ENCODE results near the gene REPS2.

The REPS2 gene

DNA sequence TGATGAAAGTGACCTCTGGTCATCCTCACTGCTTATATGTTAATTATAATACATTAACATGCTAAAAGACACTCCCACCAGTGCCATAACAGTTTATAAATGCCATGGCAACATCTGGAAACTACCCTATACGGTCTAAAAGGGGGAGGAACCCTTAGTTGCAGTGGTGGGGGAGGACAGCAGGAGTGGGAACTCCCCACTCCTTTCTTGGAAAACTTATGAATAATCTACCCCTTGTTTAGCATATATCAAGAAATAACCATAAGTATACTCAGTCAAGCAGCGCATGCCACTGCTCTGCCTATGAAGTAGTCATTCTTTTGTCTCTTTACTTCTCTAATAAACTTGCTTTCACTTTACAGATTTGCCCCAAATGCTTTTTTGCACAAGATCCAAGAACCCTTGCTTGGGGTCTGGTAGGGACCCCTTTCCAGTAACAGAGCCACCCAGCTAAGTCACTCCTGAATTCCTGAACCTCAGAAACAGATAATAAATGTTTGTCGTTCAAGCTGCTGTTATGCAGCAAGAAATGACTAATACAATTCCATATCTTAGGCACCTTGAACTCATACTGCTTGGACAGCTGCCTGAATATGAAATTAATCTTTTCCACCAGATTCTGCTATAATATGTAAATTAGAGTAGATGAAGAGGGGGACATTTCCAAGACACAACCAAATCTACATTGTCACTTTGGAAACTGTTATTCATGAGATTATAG lies 14.4 kb upstream of the REPS2 start:
- no peak for TF ChIP-seq CTCF (conservative IDR thresholded peaks at IDR 0.05; ENCODE audit: low read depth, low read length)
- no peak overlapping the region for H3K4me3 ChIP-seq (ENCODE audit: low read depth, low read length)
- DNase-seq (ENCODE audit: low read depth), result no peak

GRCh38 chrX:16934185-16934584 lies 12.3 kb upstream of the REPS2 start:
- no peak overlapping the region for H3K4me3 ChIP-seq (ENCODE audit: low read depth, low read length)
- no peak for TF ChIP-seq CTCF (conservative IDR thresholded peaks at IDR 0.05; ENCODE audit: low read depth, low read length)
- no peak for DNase-seq (ENCODE audit: low read depth)

DNA sequence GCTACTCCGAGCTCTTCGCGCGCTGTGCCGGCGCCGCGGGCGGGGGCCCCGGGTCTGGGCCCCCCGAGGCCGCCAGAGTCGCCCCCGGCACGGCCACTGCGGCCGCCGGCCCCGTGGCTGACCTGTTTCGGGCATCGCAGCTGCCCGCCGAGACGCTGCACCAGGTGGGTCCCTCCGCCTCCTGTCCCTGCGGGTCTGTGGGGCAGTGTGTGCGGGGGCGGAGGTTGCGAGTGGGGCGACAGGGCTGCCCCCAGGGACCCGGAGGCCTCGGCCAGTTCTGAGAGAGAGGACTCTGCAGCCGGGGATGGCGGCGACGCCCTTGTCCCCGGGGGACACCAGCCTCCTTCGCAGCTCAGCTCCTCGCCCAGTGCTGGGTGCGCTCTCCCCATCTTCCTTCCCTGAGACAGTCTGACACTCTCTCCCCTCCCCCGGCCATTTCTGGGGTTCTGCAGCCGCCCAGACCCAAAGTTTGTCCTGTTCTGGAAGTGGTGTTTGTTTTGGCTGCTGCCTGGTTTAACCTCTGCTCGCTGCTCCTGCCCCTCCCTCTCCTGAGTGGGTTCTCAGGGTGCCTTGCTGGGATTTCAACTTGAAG lies 609 bp downstream of the REPS2 start:
- peak overlapping the region; percentile 59 for H3K4me3 ChIP-seq (ENCODE audit: low read depth, low read length)
- no peak for TF ChIP-seq CTCF (conservative IDR thresholded peaks at IDR 0.05; ENCODE audit: low read depth, low read length)
- DNase-seq (ENCODE audit: low read depth), result no peak

GRCh38 chrX:16950423-16950822 lies 4.0 kb downstream of the REPS2 start:
- H3K4me3 ChIP-seq (ENCODE audit: low read depth, low read length), result no peak overlapping the region
- DNase-seq (ENCODE audit: low read depth), result no peak
- TF ChIP-seq CTCF (conservative IDR thresholded peaks at IDR 0.05; ENCODE audit: low read depth, low read length), result no peak

GRCh38 chrX:16953606-16954211 lies 7.3 kb downstream of the REPS2 start:
- H3K4me3 ChIP-seq (ENCODE audit: low read depth, low read length), result no peak overlapping the region
- TF ChIP-seq CTCF (conservative IDR thresholded peaks at IDR 0.05; ENCODE audit: low read depth, low read length), result no peak
- DNase-seq (ENCODE audit: low read depth), result no peak

DNA sequence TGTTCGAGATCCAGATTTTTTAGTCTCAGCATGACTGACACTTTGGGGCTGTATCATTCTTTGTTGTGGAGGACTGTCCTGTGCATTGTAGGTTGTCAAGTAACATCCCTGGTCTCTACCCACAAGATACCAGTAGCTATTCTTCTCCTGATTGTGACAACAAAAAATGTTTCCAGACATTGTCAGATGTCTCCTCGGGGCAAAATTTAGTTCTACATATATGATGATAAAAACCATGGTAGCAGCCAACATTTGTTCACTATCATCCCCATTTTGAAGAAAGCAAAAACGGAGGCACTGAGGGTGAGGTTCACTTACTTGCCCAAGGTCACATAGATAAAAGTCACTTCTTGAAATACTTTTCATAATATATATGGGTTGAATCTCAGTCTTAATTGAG lies 11.3 kb downstream of the REPS2 start:
- H3K4me3 ChIP-seq (ENCODE audit: low read depth, low read length), result no peak overlapping the region
- no peak for DNase-seq (ENCODE audit: low read depth)
- TF ChIP-seq CTCF (conservative IDR thresholded peaks at IDR 0.05; ENCODE audit: low read depth, low read length), result no peak
